Activated naive CD4-positive, alpha-beta T cell treated with anti-CD3 and anti-CD28 coated beads for 36 hours (primary cell): ENCODE measurements around the gene R3HDM2. TPM values are rescaled to one million over a fixed set of nuclear protein-coding genes. Genes with fewer than 3 reads are reported as not detected.
A peak's percentile ranks its signal among the peaks of the same experiment; 100 is the strongest.
"Not testable (repeated sequence)": the region's sequence is repeated elsewhere in the genome, so short reads cannot be mapped to it uniquely, and the experiment has no call there.

Experiments used
- CTCF ChIA-PET: fragments of 350-600 bp; sonication (Branson Sonifier 250); formaldehyde crosslinking; loops from one replicate; lab custom pipeline; 2021; ENCODE audit warnings: antibody characterized with exemption; lab: Charles Lee
- DNase-seq: peaks from one replicate; pipeline ENCODE4 v3.0.0-alpha.2; 2020
- H3K27ac Mint-ChIP-seq: one replicate; pipeline ENCODE4 v1.8.0; 2021; ENCODE audit warnings: mild to moderate bottlenecking, mixed read lengths
- H3K27me3 Mint-ChIP-seq: one replicate; pipeline ENCODE4 v1.8.0; 2021; ENCODE audit warnings: low read depth, mixed read lengths
- H3K36me3 Mint-ChIP-seq: one replicate; pipeline ENCODE4 v1.8.0; 2021; ENCODE audit warnings: low read depth, mixed read lengths
- H3K4me1 Mint-ChIP-seq: one replicate; pipeline ENCODE4 v1.8.0; 2021; ENCODE audit warnings: low read depth, mixed read lengths
- H3K4me3 Mint-ChIP-seq: one replicate; pipeline ENCODE4 v1.8.0; 2021; ENCODE audit warnings: mild to moderate bottlenecking, moderate library complexity, mixed read lengths
- H3K9me3 Mint-ChIP-seq: one replicate; pipeline ENCODE4 v1.8.0; 2021; ENCODE audit warnings: mixed read lengths
- intact Hi-C: fragments of 100-400 bp; cut with micrococcal nuclease; formaldehyde crosslinking; loops from one replicate; pipeline ENCODE4 v1.15.1; 2023
- total RNA-seq, 2 experiments: library from RNA; stranded (reverse); gene quantifications; one replicate each; pipeline ENCODE4 v1.2.3, GENCODE V29; 2021

The R3HDM2 gene
- total RNA-seq, 2 experiments from 2014 or later: 42.2 to 44.8 TPM

- DNase-seq, intact Hi-C loops, H3K27ac Mint-ChIP-seq, H3K27me3 Mint-ChIP-seq, H3K4me3 Mint-ChIP-seq, H3K4me1 Mint-ChIP-seq, H3K9me3 Mint-ChIP-seq: not testable (repeated sequence)
- CTCF ChIA-PET: interaction anchor here (0.6 kb wide), 1 partner anchor 114 kb away, joined by 3 read pairs; no protein-coding TSS in a partner anchor
- H3K36me3 Mint-ChIP-seq: peaks cover 20% of the 10 kb centered on the region
Measured at GRCh38 chr12:57364156-57364555, 66.7 kb downstream of the R3HDM2 start.

- Mint-ChIP-seq H3K4me3 (no peak overlapping the region), H3K27me3 (no peaks in the 10 kb centered on the region), H3K27ac (no peak overlapping the region), H3K36me3 (peaks cover 3% of the 10 kb centered on the region), H3K4me1 (no peaks in the 10 kb centered on the region), H3K9me3 (no peaks in the 10 kb centered on the region)
- intact Hi-C loops: no loop called here
- no peak for DNase-seq
- CTCF ChIA-PET: interaction anchor here (1.5 kb wide), 1 partner anchor 13 kb away, joined by 6 read pairs; no protein-coding TSS in a partner anchor
Measured at GRCh38 chr12:57360468-57360867, 70.4 kb downstream of the R3HDM2 start.

GRCh38 chr12:57358646-57359045, 72.2 kb downstream of the R3HDM2 start:
- Mint-ChIP-seq H3K4me1 (no peaks in the 10 kb centered on the region), H3K27ac (no peak overlapping the region), H3K9me3 (no peaks in the 10 kb centered on the region), H3K27me3 (no peaks in the 10 kb centered on the region), H3K4me3 (no peak overlapping the region), H3K36me3 (peaks cover 3% of the 10 kb centered on the region)
- DNase-seq: no peak
- intact Hi-C loops: no loop called here
- CTCF ChIA-PET: interaction anchor here (0.6 kb wide), 1 partner anchor 8 kb away, joined by 3 read pairs; no protein-coding TSS in a partner anchor

GRCh38 chr12:57355734-57356133, 75.1 kb downstream of the R3HDM2 start:
- no peaks in the 10 kb centered on the region for H3K27me3 Mint-ChIP-seq
- H3K4me1 Mint-ChIP-seq: no peaks in the 10 kb centered on the region
- H3K9me3 Mint-ChIP-seq: no peaks in the 10 kb centered on the region
- no peak overlapping the region for H3K4me3 Mint-ChIP-seq
- intact Hi-C loops: no loop called here
- CTCF ChIA-PET: interaction anchor here (1.0 kb wide), 1 partner anchor 13 kb away, joined by 7 read pairs; no protein-coding TSS in a partner anchor
- no peak overlapping the region for H3K27ac Mint-ChIP-seq
- peaks cover 3% of the 10 kb centered on the region for H3K36me3 Mint-ChIP-seq
- no peak for DNase-seq

- intact Hi-C loops: no loop called here
- peaks cover 18% of the 10 kb centered on the region for H3K36me3 Mint-ChIP-seq
- no peak for DNase-seq
- CTCF ChIA-PET: interaction anchor here (0.9 kb wide), 1 partner anchor 240 kb away, joined by 5 read pairs; no protein-coding TSS in a partner anchor
- H3K9me3 Mint-ChIP-seq: peaks cover 2% of the 10 kb centered on the region
- no peak overlapping the region for H3K4me3 Mint-ChIP-seq
- no peak overlapping the region for H3K27ac Mint-ChIP-seq
- no peaks in the 10 kb centered on the region for H3K27me3 Mint-ChIP-seq
- no peaks in the 10 kb centered on the region for H3K4me1 Mint-ChIP-seq
Measured at GRCh38 chr12:57352166-57352565, 78.7 kb downstream of the R3HDM2 start.

GRCh38 chr12:57347284-57347683, 83.6 kb downstream of the R3HDM2 start:
- Mint-ChIP-seq H3K4me1 (peaks cover 31% of the 10 kb centered on the region), H3K4me3 (no peak overlapping the region), H3K36me3 (peaks cover 25% of the 10 kb centered on the region), H3K27ac (no peak overlapping the region), H3K27me3 (no peaks in the 10 kb centered on the region), H3K9me3 (peaks cover 4% of the 10 kb centered on the region)
- intact Hi-C loops: no loop called here
- DNase-seq: no peak
- CTCF ChIA-PET: interaction anchor here (1.1 kb wide), 1 partner anchor 14 kb away, joined by 6 read pairs; no protein-coding TSS in a partner anchor

- CTCF ChIA-PET: interaction anchor here (0.7 to 1.0 kb wide), 2 partner anchors 58 to 579 kb away, joined by 3 read pairs; no protein-coding TSS in a partner anchor
- H3K9me3 Mint-ChIP-seq: peaks cover 4% of the 10 kb centered on the region
- intact Hi-C loops: loop anchor here (1.0 to 5.0 kb wide), 2 partner anchors 61 to 88 kb away; partner anchors contain the start of genes INHBC and R3HDM2
- peak; percentile 34 for DNase-seq
- H3K4me1 Mint-ChIP-seq: peaks cover 48% of the 10 kb centered on the region
- H3K4me3 Mint-ChIP-seq: no peak overlapping the region
- H3K27me3 Mint-ChIP-seq: no peaks in the 10 kb centered on the region
- H3K27ac Mint-ChIP-seq: peak overlapping the region; percentile 84
- H3K36me3 Mint-ChIP-seq: peaks cover 29% of the 10 kb centered on the region
Measured at GRCh38 chr12:57343703-57344378, 87.0 kb downstream of the R3HDM2 start.

- peak overlapping the region; percentile 47 for H3K27ac Mint-ChIP-seq
- DNase-seq: peak; percentile 30
- H3K4me3 Mint-ChIP-seq: no peak overlapping the region
- CTCF ChIA-PET: interaction anchor here (0.7 to 1.1 kb wide), 5 partner anchors 14 to 119 kb away, joined by 3 to 7 read pairs (median 4); partner anchors contain the start of gene INHBE
- peaks cover 48% of the 10 kb centered on the region for H3K4me1 Mint-ChIP-seq
- intact Hi-C loops: loop anchor here (5.0 kb wide), 1 partner anchor 90 kb away; the partner anchor contains the start of genes INHBC and R3HDM2
- peaks cover 3% of the 10 kb centered on the region for H3K9me3 Mint-ChIP-seq
- peaks cover 23% of the 10 kb centered on the region for H3K36me3 Mint-ChIP-seq
- H3K27me3 Mint-ChIP-seq: no peaks in the 10 kb centered on the region
Measured at GRCh38 chr12:57342207-57342691, 88.6 kb downstream of the R3HDM2 start.

- Mint-ChIP-seq H3K27ac (no peak overlapping the region), H3K9me3 (peaks cover 2% of the 10 kb centered on the region), H3K36me3 (peaks cover 20% of the 10 kb centered on the region), H3K4me3 (no peak overlapping the region), H3K27me3 (no peaks in the 10 kb centered on the region), H3K4me1 (peaks cover 48% of the 10 kb centered on the region)
- CTCF ChIA-PET: interaction anchor here (0.7 to 0.9 kb wide), 3 partner anchors 35 to 120 kb away, joined by 3 to 4 read pairs (median 3); no protein-coding TSS in a partner anchor
- intact Hi-C loops: loop anchor here (5.0 kb wide), 1 partner anchor 91 kb away; the partner anchor contains the start of genes INHBC and R3HDM2
- peak; percentile 41 for DNase-seq
Measured at GRCh38 chr12:57341275-57341990, 89.4 kb downstream of the R3HDM2 start.

- CTCF ChIA-PET: interaction anchor here (0.6 to 1.2 kb wide), 3 partner anchors 8 to 76 kb away, joined by 3 read pairs; no protein-coding TSS in a partner anchor
- intact Hi-C loops: loop anchor here (5.0 kb wide), 1 partner anchor 92 kb away; the partner anchor contains the start of genes INHBC and R3HDM2
Measured at GRCh38 chr12:57340104-57340503, 90.7 kb downstream of the R3HDM2 start.

GRCh38 chr12:57336299-57336698, 94.5 kb downstream of the R3HDM2 start:
- intact Hi-C loops, H3K27me3 Mint-ChIP-seq, H3K27ac Mint-ChIP-seq, H3K9me3 Mint-ChIP-seq, DNase-seq, H3K4me1 Mint-ChIP-seq, CTCF ChIA-PET, H3K4me3 Mint-ChIP-seq: not testable (repeated sequence)
- peaks cover 24% of the 10 kb centered on the region for H3K36me3 Mint-ChIP-seq

More at GRCh38 chr12:57340104-57340503, 90.7 kb downstream of the R3HDM2 start:
- Mint-ChIP-seq H3K27me3 (no peaks in the 10 kb centered on the region), H3K9me3 (peaks cover 2% of the 10 kb centered on the region), H3K4me1 (peaks cover 42% of the 10 kb centered on the region), H3K4me3 (no peak overlapping the region), H3K36me3 (peaks cover 24% of the 10 kb centered on the region), H3K27ac (no peak overlapping the region)
- no peak for DNase-seq

GRCh38 chr12:57334219-57334618, 96.6 kb downstream of the R3HDM2 start:
- Mint-ChIP-seq H3K36me3 (peaks cover 24% of the 10 kb centered on the region), H3K27me3 (no peaks in the 10 kb centered on the region), H3K4me3 (no peak overlapping the region), H3K9me3 (no peaks in the 10 kb centered on the region), H3K27ac (no peak overlapping the region), H3K4me1 (peaks cover 2% of the 10 kb centered on the region)
- CTCF ChIA-PET: interaction anchor here (0.6 kb wide), 1 partner anchor 74 kb away, joined by 4 read pairs; no protein-coding TSS in a partner anchor
- intact Hi-C loops: no loop called here
- no peak for DNase-seq
